Gastrocnemius medialis (tissue), 4 donors: ENCODE data around the gene MEF2D. TPM values are rescaled to one million over a fixed set of nuclear protein-coding genes. Genes with fewer than 3 reads are reported as not detected.

Experiments
- ATAC-seq, 2 donors: fragments of 150-250 bp; one replicate each; pipeline ENCODE4 v1.9.1; 2016
- DNase-seq, 2 donors: peaks; one replicate each; pipeline ENCODE4 v3.0.0-alpha.2; 2019
- H3K27ac ChIP-seq, 4 donors: fragments of 200-600 bp; sonication (generic); 1 replicate in 1 of 4; 2 replicates in 3 of 4; pipeline ENCODE4 v1.5.1; 2016 to 2018; ENCODE audit warnings: mild to moderate bottlenecking in 2 of 4, moderate library complexity in 1 of 4
- H3K27me3 ChIP-seq, 3 donors: fragments of 200-600 bp; sonication (generic) in 2 of 3; 1 replicate in 1 of 3; 2 replicates in 2 of 3; pipeline versions ENCODE4 v1.5.1 to v1.6.0; 2016 to 2019; ENCODE audit warnings: mild to moderate bottlenecking in 1 of 3, moderate library complexity in 1 of 3
- H3K36me3 ChIP-seq, 2 donors: fragments of 200-600 bp; sonication (generic) in 1 of 2; one replicate each; pipeline ENCODE4 v1.5.1; 2017 to 2018
- H3K4me1 ChIP-seq, 2 donors: fragments of 200-600 bp; sonication (generic) in 1 of 2; one replicate each; pipeline ENCODE4 v1.5.1; 2016 to 2017; ENCODE audit warnings: mild to moderate bottlenecking in 2 of 2
- H3K4me3 ChIP-seq, 4 donors: fragments of 200-600 bp; sonication (generic) in 3 of 4; 1 replicate in 1 of 4; 2 replicates in 3 of 4; pipeline ENCODE4 v1.5.1; 2016 to 2019; ENCODE audit warnings: mild to moderate bottlenecking in 2 of 4
- H3K9me3 ChIP-seq, 3 donors: fragments of 200-600 bp; sonication (generic) in 2 of 3; 1 replicate in 1 of 3; 2 replicates in 2 of 3; pipeline ENCODE4 v1.5.1; 2016 to 2019
- POLR2A ChIP-seq, 2 donors: fragments of 450-650 bp; IDR thresholded peaks; one replicate each; pipeline ENCODE4 v1.6.1; 2017; ENCODE audit warnings: antibody characterized with exemption in 2 of 2, mild to moderate bottlenecking in 2 of 2, moderate library complexity in 2 of 2
- in situ Hi-C, 4 donors: fragments of 200-750 bp; cut with MboI; loops; one replicate each; pipeline versions ENCODE4 v1.15.0 to v1.8.0; 2017; ENCODE audit warnings: low sequenced_read_pairs in 4 of 4
- intact Hi-C: fragments of 100-400 bp; cut with DNase I; formaldehyde crosslinking; loops from one replicate; pipeline ENCODE4 v1.15.1; 2023; ENCODE audit warnings: low total_unique reads
- total RNA-seq, 4 donors: library from RNA; depleted of rRNA; stranded (reverse); fragments of >200 nt; gene quantifications; one replicate each; pipeline versions ENCODE4 v1.1.0 to v1.2.3, GENCODE V29; 2016
- TF ChIP-seq, protein P1 (sequence below), 5 experiments: fragments of 450-650 bp in 3 of 5; fragments of 200-600 bp in 2 of 5; sonication (generic) in 2 of 5; IDR thresholded peaks in 4 of 5; conservative IDR thresholded peaks in 1 of 5; 1 replicate in 4 of 5; 2 replicates in 1 of 5; pipeline ENCODE4 v1.5.1; 2016 to 2019; ENCODE audit warnings: antibody characterized with exemption in 5 of 5, mild to moderate bottlenecking in 3 of 5, moderate library complexity in 3 of 5

The MEF2D gene
- total RNA-seq, 4 donors from 2014 or later, result 129 to 260 (median 168) TPM

DNA sequence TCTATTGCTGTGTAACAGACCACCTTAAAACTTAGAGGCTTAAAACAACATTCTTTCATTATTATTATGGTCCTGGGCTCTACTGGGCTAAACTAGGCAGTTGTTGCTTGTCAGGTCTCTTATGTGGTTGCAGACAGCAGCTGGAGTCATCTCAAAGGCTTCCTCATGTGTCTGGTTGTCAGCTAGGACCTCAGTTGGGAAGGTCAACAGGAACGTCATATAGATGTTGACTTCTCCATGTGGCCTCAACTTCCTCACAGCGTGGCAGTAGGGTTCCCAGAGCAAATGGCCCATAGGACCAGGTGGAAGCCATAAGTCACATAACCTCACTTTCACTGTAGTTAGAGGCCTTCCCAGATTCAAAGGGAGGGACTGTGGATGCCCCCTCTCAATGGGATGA lies 15.4 kb upstream of the MEF2D start:
- H3K9me3 ChIP-seq, result no peaks in the 10 kb centered on the region
- ATAC-seq, result no peak
- no peak overlapping the region for H3K27ac ChIP-seq
- H3K4me1 ChIP-seq, result peaks cover 12 to 15% of the 10 kb centered on the region in 2 donors
- H3K27me3 ChIP-seq, result no peaks in the 10 kb centered on the region
- DNase-seq, result peak in 1 of 2 donors; percentile 8
- H3K36me3 ChIP-seq, result no peaks in the 10 kb centered on the region
- TF ChIP-seq, protein P1, sequence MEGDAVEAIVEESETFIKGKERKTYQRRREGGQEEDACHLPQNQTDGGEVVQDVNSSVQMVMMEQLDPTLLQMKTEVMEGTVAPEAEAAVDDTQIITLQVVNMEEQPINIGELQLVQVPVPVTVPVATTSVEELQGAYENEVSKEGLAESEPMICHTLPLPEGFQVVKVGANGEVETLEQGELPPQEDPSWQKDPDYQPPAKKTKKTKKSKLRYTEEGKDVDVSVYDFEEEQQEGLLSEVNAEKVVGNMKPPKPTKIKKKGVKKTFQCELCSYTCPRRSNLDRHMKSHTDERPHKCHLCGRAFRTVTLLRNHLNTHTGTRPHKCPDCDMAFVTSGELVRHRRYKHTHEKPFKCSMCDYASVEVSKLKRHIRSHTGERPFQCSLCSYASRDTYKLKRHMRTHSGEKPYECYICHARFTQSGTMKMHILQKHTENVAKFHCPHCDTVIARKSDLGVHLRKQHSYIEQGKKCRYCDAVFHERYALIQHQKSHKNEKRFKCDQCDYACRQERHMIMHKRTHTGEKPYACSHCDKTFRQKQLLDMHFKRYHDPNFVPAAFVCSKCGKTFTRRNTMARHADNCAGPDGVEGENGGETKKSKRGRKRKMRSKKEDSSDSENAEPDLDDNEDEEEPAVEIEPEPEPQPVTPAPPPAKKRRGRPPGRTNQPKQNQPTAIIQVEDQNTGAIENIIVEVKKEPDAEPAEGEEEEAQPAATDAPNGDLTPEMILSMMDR (IDR thresholded peaks at IDR 0.05 in 4 of 5, conservative IDR thresholded peaks at IDR 0.05 in 1 of 5), result no peak
- TF ChIP-seq POLR2A (IDR thresholded peaks at IDR 0.05), result no peak
- no peak overlapping the region for H3K4me3 ChIP-seq
- in situ Hi-C loops, result loop anchor here in 1 of 4 donors (10.0 kb wide), 1 partner anchor 61 kb away; no protein-coding TSS in a partner anchor
- intact Hi-C loops, result no loop called here

DNA sequence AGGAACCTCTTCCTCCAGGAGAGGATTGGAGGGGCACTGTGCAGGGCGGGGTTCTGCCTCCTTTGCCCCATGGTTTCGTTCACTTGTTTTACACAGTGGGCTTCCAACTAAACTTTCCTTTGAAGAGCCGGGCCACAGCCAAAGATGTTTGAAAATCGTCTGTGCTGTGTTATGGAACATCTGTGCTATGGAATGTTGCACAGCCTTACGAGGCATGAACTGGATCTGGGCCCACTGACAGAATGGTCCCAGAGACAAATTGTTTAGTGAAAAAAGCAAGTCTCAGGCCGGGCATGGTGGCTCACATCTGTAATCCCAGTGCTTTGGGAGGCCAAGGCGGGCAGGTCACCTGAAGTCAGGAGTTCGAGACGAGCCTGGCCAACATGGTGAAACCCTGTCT lies 12.6 kb upstream of the MEF2D start:
- TF ChIP-seq, protein P1 (IDR thresholded peaks at IDR 0.05 in 4 of 5, conservative IDR thresholded peaks at IDR 0.05 in 1 of 5), result no peak
- no peak for TF ChIP-seq POLR2A (IDR thresholded peaks at IDR 0.05)
- Histone ChIP-seq H3K4me3 (no peak overlapping the region), H3K27me3 (no peaks in the 10 kb centered on the region), H3K36me3 (no peaks in the 10 kb centered on the region), H3K27ac (peak overlapping the region in 1 of 4 donors; percentile 98), H3K9me3 (no peaks in the 10 kb centered on the region), H3K4me1 (peaks cover 32 to 39% of the 10 kb centered on the region in 2 donors)
- in situ Hi-C loops, result loop anchor here in 1 of 4 donors (10.0 kb wide), 1 partner anchor 58 kb away; no protein-coding TSS in a partner anchor
- DNase-seq (peak in 1 of 2 donors; percentile 11), ATAC-seq (no peak)
- intact Hi-C loops, result loop anchor here (5.0 kb wide), 1 partner anchor 89 kb away; the partner anchor contains the start of gene GPATCH4

- no peaks in the 10 kb centered on the region for H3K36me3 ChIP-seq
- no peak overlapping the region for H3K4me3 ChIP-seq
- no peaks in the 10 kb centered on the region for H3K9me3 ChIP-seq
- ATAC-seq (peak; percentile 38 to 52), DNase-seq (peak; percentile 67 to 82)
- H3K27ac ChIP-seq, result peak overlapping the region; percentile 96 to 99 (median 98)
- in situ Hi-C loops, result loop anchor here in 1 of 4 donors (10.0 kb wide), 1 partner anchor 57 kb away; no protein-coding TSS in a partner anchor
- H3K27me3 ChIP-seq, result no peaks in the 10 kb centered on the region
- H3K4me1 ChIP-seq, result peaks cover 32 to 48% of the 10 kb centered on the region in 2 donors
- intact Hi-C loops, result loop anchor here (1.0 to 5.0 kb wide), 2 partner anchors 23 to 91 kb away; partner anchors contain the start of gene GPATCH4
- TF ChIP-seq, protein P1 (IDR thresholded peaks at IDR 0.05 in 4 of 5, conservative IDR thresholded peaks at IDR 0.05 in 1 of 5), result no peak
- no peak for TF ChIP-seq POLR2A (IDR thresholded peaks at IDR 0.05)
Measured at GRCh38 chr1:156511644-156512043, 11.1 kb upstream of the MEF2D start.

DNA sequence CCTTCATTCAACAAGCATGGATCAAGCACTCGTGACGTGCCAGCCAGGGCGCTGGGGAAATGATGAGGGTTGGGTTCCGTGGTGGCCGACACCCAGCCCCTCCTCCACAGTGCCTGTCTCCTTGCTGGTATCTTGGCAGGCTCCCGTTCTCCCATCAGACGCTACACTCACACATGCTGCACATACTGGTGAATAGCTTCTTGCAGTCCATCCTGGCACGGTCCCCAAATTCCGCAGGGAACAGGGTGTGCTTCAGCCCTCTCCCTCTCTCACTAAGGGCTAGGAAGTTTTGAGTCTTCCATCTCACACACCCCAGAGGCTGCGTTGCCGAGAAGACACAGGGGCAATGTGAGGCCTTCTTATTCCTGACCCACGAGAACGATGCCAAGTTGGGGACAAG lies 10.1 kb upstream of the MEF2D start:
- intact Hi-C loops, result loop anchor here (1.0 to 5.0 kb wide), 2 partner anchors 22 to 92 kb away; partner anchors contain the start of gene GPATCH4
- no peaks in the 10 kb centered on the region for H3K27me3 ChIP-seq
- ATAC-seq (peak; percentile 73 to 75), DNase-seq (peak; percentile 99 to 100)
- no peaks in the 10 kb centered on the region for H3K36me3 ChIP-seq
- peak overlapping the region; percentile 96 to 99 (median 98) for H3K27ac ChIP-seq
- no peak for TF ChIP-seq POLR2A (IDR thresholded peaks at IDR 0.05)
- TF ChIP-seq, protein P1 (IDR thresholded peaks at IDR 0.05 in 4 of 5, conservative IDR thresholded peaks at IDR 0.05 in 1 of 5), result no peak
- in situ Hi-C loops, result loop anchor here in 1 of 4 donors (10.0 kb wide), 1 partner anchor 56 kb away; no protein-coding TSS in a partner anchor
- no peaks in the 10 kb centered on the region for H3K9me3 ChIP-seq
- peaks cover 34 to 57% of the 10 kb centered on the region in 2 donors for H3K4me1 ChIP-seq
- peak overlapping the region; percentile 5 to 92 (median 56) for H3K4me3 ChIP-seq
